HEK293 (cell line): ENCODE results near the gene C1orf198.

Experiments used
- CTCF ChIA-PET: fragments of 350-600 bp; formaldehyde crosslinking; extraction: SDS; loops from one replicate; lab custom pipeline; 2021; ENCODE audit warnings: antibody characterized with exemption; lab: Yijun Ruan, JAX
- POLR2A ChIA-PET: fragments of 300-600 bp; formaldehyde crosslinking; extraction: SDS; loops from one replicate; lab custom pipeline; 2020; ENCODE audit warnings: antibody characterized with exemption, inconsistent platforms; lab: Yijun Ruan, JAX
- H3K27ac ChIP-seq: fragments of 200-500 bp; sonication (Bioruptor generic); 2 replicates; pipeline ENCODE4 v1.5.1; 2014; ENCODE audit warnings: low read depth, low read length, control low read depth, inconsistent platforms; ENCODE audit errors: extremely low read depth
- H3K36me3 ChIP-seq, 2 experiments: fragments of 200-500 bp in 1 of 2; sonication (Bioruptor generic) in 1 of 2; 1 replicate in 1 of 2; 2 replicates in 1 of 2; pipeline ENCODE4 v1.5.1; 2014 to 2017; ENCODE audit warnings: inconsistent platforms in 2 of 2, low read length in 2 of 2; ENCODE audit not compliant: control insufficient read depth in 2 of 2, insufficient read depth in 1 of 2
- H3K4me1 ChIP-seq: fragments of 200-500 bp; sonication (Bioruptor generic); 2 replicates; pipeline ENCODE4 v1.5.1; 2014; ENCODE audit warnings: mild to moderate bottlenecking, low read length, inconsistent platforms; ENCODE audit not compliant: control insufficient read depth, insufficient read depth
- H3K4me3 ChIP-seq: 2 replicates; pipeline ENCODE4 v1.5.1; 2011; ENCODE audit warnings: low read depth, mild to moderate bottlenecking, control low read depth, low read length, moderate library complexity
- H3K9me3 ChIP-seq: fragments of 200-500 bp; sonication (Bioruptor generic); 2 replicates; pipeline ENCODE4 v1.5.1; 2014; ENCODE audit warnings: low read depth, low read length, inconsistent platforms; ENCODE audit not compliant: control insufficient read depth, insufficient read depth
- CTCF ChIP-seq: fragments of 450-650 bp; formaldehyde crosslinking; IDR thresholded peaks from 2 replicates; pipeline ENCODE4 v1.5.1; 2016; ENCODE audit warnings: missing biosample characterization, missing genetic modification characterization
- ELK4 ChIP-seq: IDR thresholded peaks from 2 replicates; pipeline ENCODE4 v1.6.1; 2011; ENCODE audit warnings: mild to moderate bottlenecking, low read depth, low read length, borderline replicate concordance
- GLIS1 ChIP-seq: fragments of 450-650 bp; formaldehyde crosslinking; IDR thresholded peaks from 2 replicates; pipeline ENCODE4 v1.5.1; 2016; ENCODE audit warnings: missing biosample characterization, missing genetic modification characterization
- HIC1 ChIP-seq: fragments of 450-650 bp; formaldehyde crosslinking; IDR thresholded peaks from 2 replicates; pipeline ENCODE4 v1.5.1; 2016; ENCODE audit warnings: missing biosample characterization, missing genetic modification characterization
- KLF10 ChIP-seq: fragments of 450-650 bp; IDR thresholded peaks from 2 replicates; pipeline ENCODE4 v1.5.1; 2018; ENCODE audit warnings: missing biosample characterization, mild to moderate bottlenecking, missing genetic modification characterization
- KLF17 ChIP-seq: fragments of 450-650 bp; formaldehyde crosslinking; IDR thresholded peaks from 2 replicates; pipeline ENCODE4 v1.5.1; 2016; ENCODE audit warnings: missing biosample characterization, missing genetic modification characterization
- MEIS1 ChIP-seq: sonication (generic); formaldehyde crosslinking; IDR thresholded peaks from 2 replicates; pipeline ENCODE4 v1.8.1; 2022; ENCODE audit warnings: missing genetic modification reagents, mild to moderate bottlenecking, borderline replicate concordance
- OSR2 ChIP-seq: fragments of 450-650 bp; formaldehyde crosslinking; IDR thresholded peaks from 2 replicates; pipeline ENCODE4 v1.5.1; 2016; ENCODE audit warnings: missing biosample characterization, missing genetic modification characterization
- TSHZ1 ChIP-seq: fragments of 450-650 bp; formaldehyde crosslinking; IDR thresholded peaks from 2 replicates; pipeline ENCODE4 v1.5.1; 2016; ENCODE audit warnings: missing biosample characterization, missing genetic modification characterization, borderline replicate concordance
- ZBTB48 ChIP-seq: fragments of 450-650 bp; formaldehyde crosslinking; IDR thresholded peaks from 2 replicates; pipeline ENCODE4 v1.5.1; 2016; ENCODE audit warnings: missing biosample characterization, missing genetic modification characterization
- ZBTB7A ChIP-seq: fragments of 450-650 bp; formaldehyde crosslinking; IDR thresholded peaks from 2 replicates; pipeline ENCODE4 v1.5.1; 2016; ENCODE audit warnings: low read depth, missing biosample characterization, missing genetic modification characterization
- ZNF302 ChIP-seq: fragments of 450-650 bp; formaldehyde crosslinking; IDR thresholded peaks from 2 replicates; pipeline ENCODE4 v1.5.1; 2016; ENCODE audit warnings: missing biosample characterization, missing genetic modification characterization, low read depth
- ZNF324 ChIP-seq: fragments of 450-650 bp; formaldehyde crosslinking; IDR thresholded peaks from 2 replicates; pipeline ENCODE4 v1.5.1; 2016; ENCODE audit warnings: missing biosample characterization, missing genetic modification characterization
- ZNF341 ChIP-seq: fragments of 450-650 bp; formaldehyde crosslinking; IDR thresholded peaks from 2 replicates; pipeline ENCODE4; 2016; ENCODE audit warnings: low read depth, missing biosample characterization, missing genetic modification characterization
- ZNF391 ChIP-seq: fragments of 450-650 bp; formaldehyde crosslinking; IDR thresholded peaks from 2 replicates; pipeline ENCODE4 v1.5.1; 2016; ENCODE audit warnings: low read depth, missing biosample characterization, missing genetic modification characterization, borderline replicate concordance
- ZNF518A ChIP-seq: fragments of 450-650 bp; formaldehyde crosslinking; conservative IDR thresholded peaks from 2 replicates; pipeline ENCODE4 v1.5.1; 2016; ENCODE audit warnings: low read depth, missing biosample characterization, missing genetic modification characterization
- ZNF529 ChIP-seq: fragments of 450-650 bp; formaldehyde crosslinking; IDR thresholded peaks from 2 replicates; pipeline ENCODE4 v1.5.1; 2017; ENCODE audit warnings: missing genetic modification characterization, missing biosample characterization; ENCODE audit not compliant: insufficient replicate concordance
- ZNF580 ChIP-seq: fragments of 450-650 bp; formaldehyde crosslinking; IDR thresholded peaks from 2 replicates; pipeline ENCODE4 v1.5.1; 2016; ENCODE audit warnings: missing biosample characterization, missing genetic modification characterization
- ZNF837 ChIP-seq: fragments of 450-650 bp; formaldehyde crosslinking; IDR thresholded peaks from 2 replicates; pipeline ENCODE4 v1.5.1; 2016; ENCODE audit warnings: missing biosample characterization, missing genetic modification characterization
- ZNF843 ChIP-seq: fragments of 450-650 bp; formaldehyde crosslinking; IDR thresholded peaks from 2 replicates; pipeline ENCODE4 v1.5.1; 2016; ENCODE audit warnings: missing biosample characterization, missing genetic modification characterization

Gene C1orf198

GRCh38 chr1:230854423-230854822 is 13.9 kb downstream of the C1orf198 start:
- CTCF ChIA-PET: no interaction called here
- POLR2A ChIA-PET: no interaction called here
- Histone ChIP-seq H3K9me3 (no peaks in the 10 kb centered on the region), H3K4me3 (no peak overlapping the region), H3K4me1 (peaks cover 10% of the 10 kb centered on the region), H3K27ac (no peak overlapping the region), H3K36me3 (peaks cover 0 to 36% of the 10 kb centered on the region in 2 experiments; a peak in 1 of 3 replicates)
- no peak for TF ChIP-seq MEIS1 (CRISPR knock-in tag)
- TF ChIP-seq ZNF518A (tag by site-specific recombination): no peak
- TF ChIP-seq ZNF837 (tag by site-specific recombination): no peak
- TF ChIP-seq KLF10 (tag by site-specific recombination): no peak
- TF ChIP-seq TSHZ1 (tag by site-specific recombination): no peak
- TF ChIP-seq OSR2 (tag by site-specific recombination): no peak
- no peak for TF ChIP-seq ZNF843 (tag by site-specific recombination)

GRCh38 chr1:230853731-230854130 is 14.6 kb downstream of the C1orf198 start:
- ChIA-PET POLR2A (no interaction called here), CTCF (no interaction called here)
- TF ChIP-seq ZBTB7A (no peak), ZBTB48 (tag by site-specific recombination) (no peak), ZNF324 (no peak), ELK4 (no peak), ZNF302 (no peak), ZNF529 (tag by site-specific recombination) (no peak), ZNF391 (tag by site-specific recombination) (no peak), CTCF (tag by site-specific recombination) (no peak), ZNF341 (tag by site-specific recombination) (no peak), KLF17 (tag by site-specific recombination) (no peak), ZNF580 (tag by site-specific recombination) (no peak), GLIS1 (tag by site-specific recombination) (no peak), HIC1 (tag by site-specific recombination) (no peak)

More at GRCh38 chr1:230853731-230854130, 14.6 kb downstream of the C1orf198 start:
- Histone ChIP-seq H3K4me1 (peaks cover 5% of the 10 kb centered on the region), H3K4me3 (no peak overlapping the region), H3K9me3 (no peaks in the 10 kb centered on the region), H3K27ac (no peak overlapping the region), H3K36me3 (peaks cover 0 to 36% of the 10 kb centered on the region in 2 experiments; a peak in 1 of 3 replicates)
